Ishikawa (cell line): ENCODE data around the gene ZNF213.

Experiments
- CEBPB ChIP-seq: IDR thresholded peaks from 2 replicates; pipeline ENCODE4 v1.6.1; 2012
- EP300 ChIP-seq: IDR thresholded peaks from 2 replicates; pipeline ENCODE4 v1.6.1; 2012; ENCODE audit warnings: borderline replicate concordance
- MAX ChIP-seq: IDR thresholded peaks from 2 replicates; pipeline ENCODE4 v1.6.1; 2012

- TF ChIP-seq EP300: no peak
- no peak for TF ChIP-seq CEBPB
- TF ChIP-seq MAX: no peak
These were observed 7.5 kb downstream of the ZNF213 start for GRCh38 chr16:3142327-3142726.
